ENCODE measurements around the gene KRT32. TPM values are rescaled to one million over a fixed set of nuclear protein-coding genes. Genes with fewer than 3 reads are reported as not detected.

The KRT32 gene
- total RNA-seq, 1 experiment from 2014 or later = not detected

DNA sequence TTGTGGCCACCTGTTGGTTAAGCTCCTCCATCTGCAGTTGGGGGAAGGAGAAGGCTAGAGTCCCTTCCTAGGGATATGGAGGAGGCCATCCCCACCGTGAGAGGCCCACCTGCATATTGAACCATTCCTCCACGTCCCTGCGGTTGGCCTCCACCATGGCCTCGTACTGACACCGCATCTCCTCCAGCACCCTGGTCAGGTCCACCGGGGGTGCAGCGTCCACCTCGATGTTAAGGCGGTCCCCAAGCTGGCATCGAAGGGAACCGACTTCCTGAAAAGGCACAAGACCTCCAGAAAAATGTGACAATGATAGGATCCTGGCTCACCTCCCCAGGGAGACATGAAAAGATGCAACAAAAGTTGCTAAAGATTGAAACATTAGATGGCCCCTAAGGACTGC lies 3.0 kb downstream of the KRT32 start:
- Mint-ChIP-seq H3K4me3 (ENCODE audit: unreplicated experiment) (no peak overlapping the region), H3K27ac (ENCODE audit: low read depth, unreplicated experiment) (no peak overlapping the region), H3K9me3 (ENCODE audit: unreplicated experiment) (no peaks in the 10 kb centered on the region), H3K4me1 (ENCODE audit: insufficient read depth, unreplicated experiment) (peaks cover 9% of the 10 kb centered on the region), H3K27me3 (ENCODE audit: insufficient read depth, unreplicated experiment) (peaks cover 13% of the 10 kb centered on the region), H3K36me3 (ENCODE audit: insufficient read depth, unreplicated experiment) (no peaks in the 10 kb centered on the region)
- no TSS peak for BruUV-seq (replicated peaks)
- intact Hi-C loops (cut with micrococcal nuclease) = no loop called here
- DNase-seq (ENCODE audit: unreplicated experiment) = no peak
- ChIA-PET CTCF (interaction anchor here (0.6 to 1.0 kb wide), 4 partner anchors 126 to 840 kb away, joined by 3 to 5 read pairs (median 3); no protein-coding TSS in a partner anchor), POLR2A (interaction anchor here (1.7 kb wide), 1 partner anchor 44 kb away, joined by 6 read pairs; no protein-coding TSS in a partner anchor)
- TF ChIP-seq, protein P1, sequence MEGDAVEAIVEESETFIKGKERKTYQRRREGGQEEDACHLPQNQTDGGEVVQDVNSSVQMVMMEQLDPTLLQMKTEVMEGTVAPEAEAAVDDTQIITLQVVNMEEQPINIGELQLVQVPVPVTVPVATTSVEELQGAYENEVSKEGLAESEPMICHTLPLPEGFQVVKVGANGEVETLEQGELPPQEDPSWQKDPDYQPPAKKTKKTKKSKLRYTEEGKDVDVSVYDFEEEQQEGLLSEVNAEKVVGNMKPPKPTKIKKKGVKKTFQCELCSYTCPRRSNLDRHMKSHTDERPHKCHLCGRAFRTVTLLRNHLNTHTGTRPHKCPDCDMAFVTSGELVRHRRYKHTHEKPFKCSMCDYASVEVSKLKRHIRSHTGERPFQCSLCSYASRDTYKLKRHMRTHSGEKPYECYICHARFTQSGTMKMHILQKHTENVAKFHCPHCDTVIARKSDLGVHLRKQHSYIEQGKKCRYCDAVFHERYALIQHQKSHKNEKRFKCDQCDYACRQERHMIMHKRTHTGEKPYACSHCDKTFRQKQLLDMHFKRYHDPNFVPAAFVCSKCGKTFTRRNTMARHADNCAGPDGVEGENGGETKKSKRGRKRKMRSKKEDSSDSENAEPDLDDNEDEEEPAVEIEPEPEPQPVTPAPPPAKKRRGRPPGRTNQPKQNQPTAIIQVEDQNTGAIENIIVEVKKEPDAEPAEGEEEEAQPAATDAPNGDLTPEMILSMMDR (IDR thresholded peaks at IDR 0.05; ENCODE audit: unreplicated experiment) = no peak

DNA sequence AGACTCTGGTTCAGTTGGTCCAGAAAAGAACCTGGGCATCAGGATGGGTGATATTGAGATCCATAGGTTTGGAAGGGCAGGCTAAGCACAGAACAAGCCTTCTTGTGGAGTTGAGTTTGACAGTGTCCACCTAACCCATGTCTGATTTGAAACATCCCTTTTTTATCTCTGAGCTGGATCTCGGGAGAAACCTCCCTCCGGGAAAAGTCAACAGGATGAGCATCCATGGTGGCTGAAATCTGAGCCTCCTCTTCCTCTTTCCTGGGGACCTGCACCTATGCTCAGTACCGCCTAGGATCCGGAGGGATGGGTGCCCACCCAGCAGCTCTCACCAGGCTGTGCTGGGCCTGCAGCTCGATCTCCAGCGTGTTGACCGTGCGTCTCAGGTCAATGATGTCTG lies 3.4 kb downstream of the KRT32 start:
- ChIA-PET POLR2A (interaction anchor here (1.0 to 1.7 kb wide), 2 partner anchors 25 to 44 kb away, joined by 3 to 6 read pairs; no protein-coding TSS in a partner anchor), CTCF (interaction anchor here (0.6 to 1.0 kb wide), 4 partner anchors 125 to 839 kb away, joined by 3 to 5 read pairs (median 3); no protein-coding TSS in a partner anchor)
- Mint-ChIP-seq H3K4me3 (ENCODE audit: unreplicated experiment) (no peak overlapping the region), H3K4me1 (ENCODE audit: insufficient read depth, unreplicated experiment) (peaks cover 9% of the 10 kb centered on the region), H3K9me3 (ENCODE audit: unreplicated experiment) (no peaks in the 10 kb centered on the region), H3K27ac (ENCODE audit: low read depth, unreplicated experiment) (no peak overlapping the region), H3K36me3 (ENCODE audit: insufficient read depth, unreplicated experiment) (no peaks in the 10 kb centered on the region), H3K27me3 (ENCODE audit: insufficient read depth, unreplicated experiment) (peaks cover 14% of the 10 kb centered on the region)
- TF ChIP-seq, protein P1 (IDR thresholded peaks at IDR 0.05; ENCODE audit: unreplicated experiment) = no peak
- no TSS peak for BruUV-seq (replicated peaks)
- no peak for DNase-seq (ENCODE audit: unreplicated experiment)
- intact Hi-C loops (cut with micrococcal nuclease) = no loop called here

DNA sequence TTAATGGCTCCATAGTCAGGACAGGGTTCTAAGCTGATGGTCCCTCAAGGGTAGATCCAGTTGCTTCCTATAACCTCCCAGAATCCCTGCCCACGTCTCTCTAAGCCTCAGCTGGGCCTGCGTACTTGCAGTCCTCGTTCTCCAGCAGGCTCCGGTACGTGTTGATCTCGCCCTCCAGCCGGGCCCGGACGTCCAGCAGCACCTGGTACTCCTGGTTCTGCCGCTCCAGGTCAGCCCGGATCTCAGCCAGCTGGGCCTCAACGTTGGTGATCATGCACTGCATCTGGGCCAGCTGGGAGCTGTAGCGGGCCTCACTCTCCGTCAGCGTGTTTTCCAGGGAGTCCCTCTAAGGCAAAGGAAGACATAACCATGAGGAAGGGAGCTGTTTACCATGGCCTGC lies 4.5 kb downstream of the KRT32 start:
- DNase-seq (ENCODE audit: unreplicated experiment) = no peak
- ChIA-PET POLR2A (interaction anchor here (1.0 kb wide), 1 partner anchor 26 kb away, joined by 3 read pairs; no protein-coding TSS in a partner anchor), CTCF (interaction anchor here (0.6 to 1.1 kb wide), 2 partner anchors 86 to 557 kb away, joined by 3 to 5 read pairs; no protein-coding TSS in a partner anchor)
- peaks cover 9% of the 10 kb centered on the region for H3K4me1 Mint-ChIP-seq (ENCODE audit: insufficient read depth, unreplicated experiment)
- intact Hi-C loops (cut with micrococcal nuclease) = no loop called here
- TF ChIP-seq, protein P1 (IDR thresholded peaks at IDR 0.05; ENCODE audit: unreplicated experiment) = no peak
- H3K36me3 Mint-ChIP-seq (ENCODE audit: insufficient read depth, unreplicated experiment) = no peaks in the 10 kb centered on the region
- H3K9me3 Mint-ChIP-seq (ENCODE audit: unreplicated experiment) = no peaks in the 10 kb centered on the region
- no TSS peak for BruUV-seq (replicated peaks)
- H3K4me3 Mint-ChIP-seq (ENCODE audit: unreplicated experiment) = no peak overlapping the region
- H3K27ac Mint-ChIP-seq (ENCODE audit: low read depth, unreplicated experiment) = no peak overlapping the region
- H3K27me3 Mint-ChIP-seq (ENCODE audit: insufficient read depth, unreplicated experiment) = peaks cover 25% of the 10 kb centered on the region

DNA sequence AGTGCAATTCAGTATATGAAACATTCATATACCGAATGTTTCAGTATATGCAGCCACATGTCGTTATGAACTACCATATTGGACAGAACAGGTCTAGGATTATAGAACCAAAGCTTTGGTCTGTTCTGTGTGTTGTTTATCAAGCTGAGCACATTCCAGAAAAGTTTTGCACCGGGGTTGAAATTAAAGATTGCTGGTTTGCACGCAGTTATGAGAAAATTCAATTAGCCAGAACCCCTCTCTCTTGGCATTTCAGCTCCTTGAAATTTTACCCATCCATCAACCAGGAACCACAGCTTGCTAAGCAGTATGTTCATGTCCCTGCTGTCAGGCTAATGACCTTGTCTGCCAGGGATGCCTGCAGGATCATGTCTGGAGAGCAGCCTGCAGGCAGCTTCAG lies 9.5 kb downstream of the KRT32 start:
- ChIA-PET POLR2A (interaction anchor here (0.8 kb wide), 1 partner anchor 167 kb away, joined by 3 read pairs; the partner anchor contains the start of gene KRT17), CTCF (interaction anchor here (1.0 to 1.2 kb wide), 2 partner anchors 18 to 91 kb away, joined by 3 to 4 read pairs; no protein-coding TSS in a partner anchor)
- no peak overlapping the region for H3K4me3 Mint-ChIP-seq (ENCODE audit: unreplicated experiment)
- H3K27me3 Mint-ChIP-seq (ENCODE audit: insufficient read depth, unreplicated experiment) = peaks cover 45% of the 10 kb centered on the region
- H3K9me3 Mint-ChIP-seq (ENCODE audit: unreplicated experiment) = no peaks in the 10 kb centered on the region
- no peak for DNase-seq (ENCODE audit: unreplicated experiment)
- intact Hi-C loops (cut with micrococcal nuclease) = no loop called here
- H3K36me3 Mint-ChIP-seq (ENCODE audit: insufficient read depth, unreplicated experiment) = no peaks in the 10 kb centered on the region
- no peak overlapping the region for H3K27ac Mint-ChIP-seq (ENCODE audit: low read depth, unreplicated experiment)
- TF ChIP-seq, protein P1 (IDR thresholded peaks at IDR 0.05; ENCODE audit: unreplicated experiment) = no peak
- H3K4me1 Mint-ChIP-seq (ENCODE audit: insufficient read depth, unreplicated experiment) = peaks cover 6% of the 10 kb centered on the region
- no TSS peak for BruUV-seq (replicated peaks)
